IMR-90 (cell line): ENCODE measurements around the gene P4HA3. TPM values are rescaled to one million over a fixed set of nuclear protein-coding genes. Genes with fewer than 3 reads are reported as not detected.

Source experiments
- ATAC-seq: fragments of 200-7000 bp; cut with Tn5 transposase; 2 replicates; pipeline ENCODE4 v1.9.1; 2020; ENCODE audit warnings: low read depth, mild to moderate bottlenecking, moderate library complexity
- BruUV-seq: library from RNA; stranded (reverse); fragments of 400-500 nt; replicated peaks from 2 replicates; lab custom pipeline; 2021; lab: Mats Ljungman, UMichigan
- CTCF ChIA-PET: fragments of 300-600 bp; formaldehyde crosslinking; extraction: SDS; loops from one replicate; lab custom pipeline; 2021; ENCODE audit warnings: antibody characterized with exemption; lab: Yijun Ruan, JAX
- POLR2A ChIA-PET: fragments of 300-600 bp; sonication (Branson Sonifier 250); formaldehyde crosslinking; loops from one replicate; lab custom pipeline; 2022; ENCODE audit warnings: antibody characterized with exemption; ENCODE audit not compliant: unreplicated experiment; lab: Charles Lee
- DNase-seq: peaks from one replicate; pipeline ENCODE4 v3.0.0; 2013
- H2AFZ ChIP-seq: replicated peaks from 2 replicates; pipeline ENCODE3; 2013; ENCODE audit warnings: low read length, mild to moderate bottlenecking; ENCODE audit not compliant: poor library complexity
- H2AK5ac ChIP-seq: 2 replicates; pipeline ENCODE4 v1.6.1; 2013; ENCODE audit warnings: low read depth, low read length, inconsistent platforms
- H2AK9ac ChIP-seq: replicated peaks from 2 replicates; pipeline ENCODE3; 2013; ENCODE audit warnings: mild to moderate bottlenecking, low read depth, low read length, moderate library complexity; ENCODE audit not compliant: poor library complexity
- H2BK120ac ChIP-seq: 2 replicates; pipeline ENCODE4 v1.6.1; 2013; ENCODE audit warnings: low read depth, low read length, inconsistent platforms
- H2BK15ac ChIP-seq: 3 replicates; pipeline ENCODE4 v1.6.1; 2013; ENCODE audit warnings: low read depth, low read length, inconsistent platforms
- H2BK20ac ChIP-seq: 2 replicates; pipeline ENCODE4 v1.6.1; 2013; ENCODE audit warnings: low read depth, mild to moderate bottlenecking, inconsistent platforms, low read length, moderate library complexity
- H2BK5ac ChIP-seq: 2 replicates; pipeline ENCODE4 v1.6.1; 2013; ENCODE audit warnings: mild to moderate bottlenecking, low read depth, low read length, inconsistent platforms; ENCODE audit not compliant: poor library complexity, severe bottlenecking
- H3K14ac ChIP-seq: replicated peaks from 2 replicates; pipeline ENCODE4 v1.6.1; 2013; ENCODE audit warnings: low read depth, low read length, inconsistent platforms
- H3K18ac ChIP-seq: 2 replicates; pipeline ENCODE4 v1.6.1; 2013; ENCODE audit warnings: low read depth, low read length, control low read depth
- H3K23ac ChIP-seq: 2 replicates; pipeline ENCODE4 v1.6.1; 2013; ENCODE audit warnings: low read depth, low read length, inconsistent platforms
- H3K27ac ChIP-seq: 2 replicates; pipeline ENCODE4 v1.5.1; 2013; ENCODE audit warnings: mild to moderate bottlenecking, control low read depth, low read length; ENCODE audit not compliant: insufficient read depth
- H3K27me3 ChIP-seq: 2 replicates; pipeline ENCODE4 v1.6.1; 2013; ENCODE audit warnings: low read length; ENCODE audit not compliant: control insufficient read depth, insufficient read depth
- H3K36me3 ChIP-seq: 2 replicates; pipeline ENCODE4 v1.6.1; 2013; ENCODE audit warnings: low read length, mixed read lengths; ENCODE audit not compliant: control insufficient read depth, insufficient read depth
- H3K4ac ChIP-seq: 2 replicates; pipeline ENCODE4 v1.6.1; 2013; ENCODE audit warnings: low read depth, low read length, inconsistent platforms
- H3K4me1 ChIP-seq: 2 replicates; pipeline ENCODE4 v1.6.1; 2013; ENCODE audit warnings: low read length, mixed read lengths; ENCODE audit not compliant: control insufficient read depth, insufficient read depth
- H3K4me2 ChIP-seq: 2 replicates; pipeline ENCODE4 v1.6.1; 2013; ENCODE audit warnings: low read depth, mild to moderate bottlenecking, control low read depth, low read length, moderate library complexity
- H3K4me3 ChIP-seq: 2 replicates; pipeline ENCODE4 v1.5.1; 2013; ENCODE audit warnings: low read depth, mild to moderate bottlenecking, control low read depth, low read length, moderate library complexity; ENCODE audit not compliant: insufficient read depth
- H3K56ac ChIP-seq: 2 replicates; pipeline ENCODE4 v1.6.1; 2013; ENCODE audit warnings: low read length, inconsistent platforms; ENCODE audit not compliant: insufficient read depth; ENCODE audit errors: extremely low read depth
- H3K79me1 ChIP-seq, 2 experiments: 2 replicates each; pipeline ENCODE4 v1.6.1; 2013; ENCODE audit warnings: low read length in 2 of 2, inconsistent platforms in 1 of 2, low read depth in 1 of 2
- H3K9ac ChIP-seq: 2 replicates; pipeline ENCODE4 v1.6.1; 2013; ENCODE audit warnings: low read depth, low read length, control low read depth
- H3K9me1 ChIP-seq: 2 replicates; pipeline ENCODE4 v1.6.1; 2013; ENCODE audit warnings: low read length, inconsistent platforms; ENCODE audit not compliant: insufficient read depth
- H3K9me3 ChIP-seq: 2 replicates; pipeline ENCODE4 v1.6.1; 2013; ENCODE audit warnings: low read length; ENCODE audit not compliant: control insufficient read depth, insufficient read depth
- H4K20me1 ChIP-seq: 2 replicates; pipeline ENCODE4 v1.6.1; 2013; ENCODE audit warnings: low read length, inconsistent platforms; ENCODE audit not compliant: insufficient read depth
- H4K5ac ChIP-seq: 2 replicates; pipeline ENCODE4 v1.6.1; 2013; ENCODE audit warnings: mild to moderate bottlenecking, low read depth, low read length, control low read depth
- H4K8ac ChIP-seq, 2 experiments: 2 replicates each; pipeline ENCODE4 v1.6.1; 2013; ENCODE audit warnings: low read depth in 2 of 2, low read length in 2 of 2, control low read depth in 1 of 2, inconsistent platforms in 1 of 2
- H4K91ac ChIP-seq: 2 replicates; pipeline ENCODE4 v1.6.1; 2013; ENCODE audit warnings: low read depth, low read length, inconsistent platforms; ENCODE audit not compliant: insufficient read depth
- SMC3 ChIP-seq: fragments of 150-350 bp; IDR thresholded peaks from 2 replicates; pipeline ENCODE4 v1.6.1; 2016; ENCODE audit warnings: low read depth, mild to moderate bottlenecking, antibody characterized with exemption, low read length, moderate library complexity
- WGBS, 2 experiments: methylation state at CpG; one replicate each; pipeline versions ENCODE4 v1.1.5 to v1.1.7; 2013; ENCODE audit warnings: missing lambda C conversion rate in 2 of 2; ENCODE audit not compliant: insufficient read length in 1 of 2; ENCODE audit errors: extremely low coverage in 2 of 2; 5-methylcytosine and 5-hydroxymethylcytosine counted together
- dilution Hi-C: fragments of 300-500 bp; cut with HindIII; formaldehyde crosslinking; loops from one replicate; pipeline ENCODE4 v1.14.3; 2018; ENCODE audit warnings: low sequenced_read_pairs; ENCODE audit not compliant: unreplicated experiment
- in situ Hi-C: fragments of 300-500 bp; cut with MboI; formaldehyde crosslinking; loops from 3 replicates; pipeline ENCODE4 v1.14.3; 2019; ENCODE audit warnings: low sequenced_read_pairs, inconsistent platforms, mixed read lengths
- intact Hi-C: fragments of 100-400 bp; cut with micrococcal nuclease; formaldehyde crosslinking; loops from 2 replicates; pipeline ENCODE4 v1.10.0; 2022
- polyA plus RNA-seq, 3 experiments: library from polyadenylated mRNA; depleted of rRNA; stranded (reverse); fragments of >200 nt; gene quantifications; 2 replicates each; pipeline ENCODE4 v1.2.3, GENCODE V29; 2012; ENCODE audit warnings: low replicate concordance in 1 of 3
- total RNA-seq: library from RNA; depleted of rRNA; stranded (reverse); fragments of >200 nt; gene quantifications from 2 replicates; pipeline ENCODE4 v1.2.3, GENCODE V29; 2012

P4HA3 gene
- total and polyA plus RNA-seq, 2 of the 4 experiments (the other 2 are of a cell fraction) = 2.9 to 5.7 TPM

DNA sequence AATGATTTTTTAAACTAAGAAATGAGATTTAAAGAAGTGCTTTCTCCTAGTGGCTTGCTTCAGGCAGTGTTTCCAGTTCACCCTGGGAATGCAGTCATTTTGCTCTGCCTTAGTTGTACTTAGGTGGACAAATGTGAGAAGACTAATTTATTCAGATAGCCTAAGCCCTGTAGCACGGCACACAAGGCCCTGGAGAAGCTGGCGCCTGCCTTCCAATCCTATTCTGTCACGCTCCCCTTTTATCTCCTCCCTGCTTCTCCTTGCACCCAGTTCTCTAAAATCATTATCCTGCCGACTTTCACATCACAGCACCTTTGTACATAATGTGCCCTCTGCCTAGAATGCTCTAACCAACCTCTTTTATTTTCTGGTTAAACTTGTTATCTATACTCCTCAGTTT is 76.3 kb downstream of the P4HA3 start:
- no peak overlapping the region for H3K56ac ChIP-seq
- no peaks in the 10 kb centered on the region for H4K20me1 ChIP-seq
- no peak for TF ChIP-seq SMC3
- no peak overlapping the region for H3K4me2 ChIP-seq
- H2BK20ac ChIP-seq = no peak overlapping the region
- peaks cover 21% of the 10 kb centered on the region for H3K36me3 ChIP-seq
- no peak overlapping the region for H3K4me3 ChIP-seq
- DNase-seq (no peak), ATAC-seq (no peak)
- no peak overlapping the region for H4K8ac ChIP-seq
- no peaks in the 10 kb centered on the region for H3K9me3 ChIP-seq
- POLR2A ChIA-PET = no interaction called here
- H2BK15ac ChIP-seq = no peak overlapping the region
- H3K27ac ChIP-seq = no peak overlapping the region
- in situ Hi-C loops = no loop called here
- no peak overlapping the region for H4K5ac ChIP-seq
- H2AFZ ChIP-seq = no peak overlapping the region
- dilution Hi-C loops = no loop called here
- BruUV-seq = no TSS peak
- H3K23ac ChIP-seq = no peak overlapping the region
- no peaks in the 10 kb centered on the region for H3K9me1 ChIP-seq
- H3K14ac ChIP-seq = no peak overlapping the region
- no peaks in the 10 kb centered on the region for H3K27me3 ChIP-seq
- no peak overlapping the region for H2AK5ac ChIP-seq
- no peak overlapping the region for H3K18ac ChIP-seq
- no peak overlapping the region for H2BK5ac ChIP-seq
- no peaks in the 10 kb centered on the region for H3K4me1 ChIP-seq
- no peak overlapping the region for H4K91ac ChIP-seq
- H2AK9ac ChIP-seq = no peak overlapping the region
- no peak overlapping the region for H2BK120ac ChIP-seq
- intact Hi-C loops = loop anchor here (5.0 kb wide), 1 partner anchor 273 kb away; no protein-coding TSS in a partner anchor
- peaks cover 4 to 6% of the 10 kb centered on the region in 2 experiments; a peak in 2 of 4 replicates for H3K79me1 ChIP-seq
- H3K9ac ChIP-seq = no peak overlapping the region
- no CpG with 5 or more reads among the region's 4 CpGs for WGBS, 2 experiments
- CTCF ChIA-PET = no interaction called here
- H3K4ac ChIP-seq = no peak overlapping the region
